ENCODE results near the gene STARD3NL.
"Not testable (repeated sequence)": the region's sequence is repeated elsewhere in the genome, so short reads cannot be mapped to it uniquely, and the experiment has no call there.

The STARD3NL gene

DNA sequence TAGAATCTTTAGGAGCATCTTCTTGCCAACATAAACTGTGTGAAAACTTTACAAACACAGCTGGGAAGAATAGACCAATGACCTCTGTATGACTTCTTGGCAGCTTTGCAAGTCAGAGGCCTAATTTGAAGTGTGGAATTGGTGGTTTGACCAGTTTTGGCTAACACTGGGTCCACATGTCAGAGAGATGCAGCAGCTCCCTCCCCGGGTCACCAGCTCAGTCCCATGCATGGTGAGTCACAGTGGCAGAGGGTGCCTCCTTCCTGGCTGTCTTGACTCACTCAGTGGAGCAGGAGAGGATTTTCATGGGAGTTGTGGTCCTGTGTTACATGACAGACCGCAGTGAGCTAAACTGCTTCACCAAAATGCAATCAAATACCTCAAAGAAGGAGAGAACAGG is 8.2 kb upstream of the STARD3NL start:
- TF ChIP-seq CTCF (IDR thresholded peaks at IDR 0.05) (no peak), ZFX (IDR thresholded peaks at IDR 0.05; ENCODE audit: borderline replicate concordance) (no peak)
- no peak overlapping the region for H3K27ac ChIP-seq

- H3K27ac ChIP-seq, result no peak overlapping the region
- TF ChIP-seq CTCF (IDR thresholded peaks at IDR 0.05) (no peak), ZFX (IDR thresholded peaks at IDR 0.05; ENCODE audit: borderline replicate concordance) (no peak)
Observed at GRCh38 chr7:38171623-38172391, 6.2 kb upstream of the STARD3NL start.

- H3K27ac ChIP-seq, result not testable (repeated sequence)
Observed at GRCh38 chr7:38175547-38175946, 2.5 kb upstream of the STARD3NL start.

DNA sequence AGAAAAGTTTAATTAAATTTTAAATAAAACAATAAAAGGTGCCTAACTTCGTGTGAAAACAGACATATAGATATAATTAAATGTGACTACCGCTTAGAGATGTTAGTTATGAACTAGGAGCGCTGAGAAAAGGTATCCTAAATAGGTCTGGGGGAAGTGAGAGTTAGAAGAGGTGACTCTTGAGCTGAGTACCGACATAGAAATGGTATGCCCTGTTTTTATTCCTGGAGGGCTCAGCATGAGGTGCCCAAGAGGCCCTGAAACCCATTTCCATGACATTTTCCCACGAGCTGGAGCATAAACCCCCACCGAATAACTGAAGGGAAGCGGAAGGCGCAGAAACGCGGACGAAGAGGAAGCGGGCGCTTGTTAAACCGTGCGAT is 433 bp upstream of the STARD3NL start:
- peak overlapping the region; percentile 88 for H3K27ac ChIP-seq

DNA sequence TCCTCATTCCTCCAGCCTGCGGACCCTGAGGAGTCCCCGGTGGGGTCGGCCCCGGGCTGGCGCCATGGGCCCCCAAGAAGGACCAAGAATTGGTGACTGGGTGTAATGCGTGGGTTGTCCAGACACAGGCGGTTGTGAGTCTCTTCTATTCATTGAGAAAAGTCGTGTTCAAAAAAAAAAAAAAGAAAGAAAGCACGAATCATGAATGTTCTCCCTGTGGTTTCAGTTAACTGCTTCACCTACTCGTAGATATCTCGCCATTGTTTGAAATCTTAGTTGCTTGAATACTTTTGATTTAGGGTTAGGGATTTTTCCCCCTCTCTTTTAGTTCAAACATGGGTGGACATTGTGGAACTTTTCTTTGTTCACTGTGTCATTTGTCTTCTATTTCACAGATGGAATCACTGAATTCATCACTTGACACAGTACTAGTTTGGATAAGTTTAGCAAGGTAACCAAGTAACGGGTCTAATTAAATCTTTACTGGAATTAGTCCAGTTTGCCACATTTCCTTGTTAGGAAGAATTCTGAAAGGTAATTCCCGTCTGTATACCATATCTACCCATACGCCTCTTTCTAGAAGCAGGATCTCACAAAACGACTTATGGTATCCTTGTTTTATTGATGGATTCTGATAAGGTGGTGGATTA is 775 bp downstream of the STARD3NL start:
- peak; percentile 35 for TF ChIP-seq CTCF (IDR thresholded peaks at IDR 0.05)
- no peak for TF ChIP-seq ZFX (IDR thresholded peaks at IDR 0.05; ENCODE audit: borderline replicate concordance)
- H3K27ac ChIP-seq, result peak overlapping the region; percentile 88

More for the DNA sequence above, 433 bp upstream of the STARD3NL start:
- TF ChIP-seq CTCF (IDR thresholded peaks at IDR 0.05), result no peak
- no peak for TF ChIP-seq ZFX (IDR thresholded peaks at IDR 0.05; ENCODE audit: borderline replicate concordance)

DNA sequence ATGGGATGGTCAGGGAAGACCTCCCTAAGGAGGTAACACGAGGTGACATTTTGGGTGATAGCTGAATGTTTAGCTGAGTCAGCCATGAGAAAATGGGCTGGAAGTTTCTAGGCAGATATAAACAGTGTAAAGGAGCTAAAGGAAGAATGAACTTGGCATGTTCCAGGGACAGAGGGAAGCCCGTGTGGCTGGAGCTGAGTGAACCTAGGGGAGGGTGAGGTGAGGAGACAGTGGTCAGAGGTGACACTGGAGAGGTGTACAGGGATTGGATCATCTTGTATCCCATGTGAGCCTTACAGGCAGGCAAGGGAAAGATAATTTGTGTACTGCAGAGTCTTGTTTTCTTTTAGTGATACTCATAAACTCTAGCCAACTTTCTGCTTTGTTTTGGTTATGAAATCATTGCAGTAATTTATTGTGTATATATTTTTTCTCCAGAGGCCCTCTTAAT is 1.8 kb downstream of the STARD3NL start:
- H3K27ac ChIP-seq, result peak overlapping the region; percentile 88
- no peak for TF ChIP-seq CTCF (IDR thresholded peaks at IDR 0.05)
- TF ChIP-seq ZFX (IDR thresholded peaks at IDR 0.05; ENCODE audit: borderline replicate concordance), result no peak

GRCh38 chr7:38181111-38181510 is 3.1 kb downstream of the STARD3NL start:
- no peak for TF ChIP-seq ZFX (IDR thresholded peaks at IDR 0.05; ENCODE audit: borderline replicate concordance)
- TF ChIP-seq CTCF (IDR thresholded peaks at IDR 0.05), result no peak
- H3K27ac ChIP-seq, result no peak overlapping the region

Measured in 22Rv1 (cell line).